ENCODE measurements around the gene SYTL4.

SYTL4 gene

DNA sequence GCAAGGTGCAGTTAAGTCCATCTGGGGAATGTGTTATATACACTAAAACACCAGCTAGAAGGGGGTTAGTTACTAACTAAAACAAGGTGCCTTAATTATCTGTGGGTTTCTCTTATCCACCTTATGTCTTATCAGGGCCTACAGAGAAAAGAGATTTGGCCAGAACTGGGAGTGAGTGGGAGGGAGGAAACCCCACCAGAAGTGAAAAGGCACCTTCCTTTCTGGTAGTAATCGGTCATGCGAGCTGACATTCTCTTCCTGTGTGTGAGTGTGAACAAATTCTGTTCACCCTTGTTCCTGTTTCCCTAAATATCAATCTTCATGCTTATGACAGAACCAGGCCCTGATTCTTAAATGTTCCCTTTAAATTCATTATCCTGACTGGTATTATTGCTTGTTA is 44.4 kb downstream of the SYTL4 start:
- DNase-seq = no peak

DNA sequence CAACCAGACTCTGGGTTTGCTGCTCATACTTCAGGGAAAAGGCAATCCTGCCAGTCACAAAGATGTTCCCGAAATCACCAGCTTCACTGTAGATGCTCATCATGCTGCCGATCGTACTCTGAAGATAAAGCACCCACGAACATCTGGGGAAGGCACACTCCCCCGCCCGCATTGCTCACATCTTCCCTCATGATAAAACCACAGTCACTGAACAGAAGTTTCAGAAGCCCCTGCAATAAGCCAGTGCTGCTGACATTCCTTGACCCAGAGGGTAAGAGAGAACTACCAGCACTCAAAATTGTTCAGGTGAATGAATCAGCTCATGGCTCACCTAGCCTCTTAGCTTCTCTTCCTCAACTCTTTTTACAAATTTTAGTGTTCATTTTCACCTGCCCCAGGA is 44.8 kb downstream of the SYTL4 start:
- no peak for DNase-seq

DNA sequence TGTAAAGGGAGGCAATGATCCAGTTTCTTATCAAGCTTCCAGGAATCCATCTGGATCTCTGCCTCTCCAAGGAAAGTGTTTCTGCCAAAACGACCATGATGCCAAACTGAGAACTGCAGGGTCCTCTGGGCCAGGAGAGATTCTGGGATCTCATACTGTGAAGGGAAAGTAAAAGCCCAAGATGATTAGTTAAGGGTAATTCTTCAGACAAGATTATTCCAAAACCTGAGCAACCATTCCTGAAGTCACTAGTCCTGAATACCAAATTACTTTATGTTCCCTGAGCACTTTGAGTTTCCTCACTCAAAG is 46.0 kb downstream of the SYTL4 start:
- no peak for DNase-seq

DNA sequence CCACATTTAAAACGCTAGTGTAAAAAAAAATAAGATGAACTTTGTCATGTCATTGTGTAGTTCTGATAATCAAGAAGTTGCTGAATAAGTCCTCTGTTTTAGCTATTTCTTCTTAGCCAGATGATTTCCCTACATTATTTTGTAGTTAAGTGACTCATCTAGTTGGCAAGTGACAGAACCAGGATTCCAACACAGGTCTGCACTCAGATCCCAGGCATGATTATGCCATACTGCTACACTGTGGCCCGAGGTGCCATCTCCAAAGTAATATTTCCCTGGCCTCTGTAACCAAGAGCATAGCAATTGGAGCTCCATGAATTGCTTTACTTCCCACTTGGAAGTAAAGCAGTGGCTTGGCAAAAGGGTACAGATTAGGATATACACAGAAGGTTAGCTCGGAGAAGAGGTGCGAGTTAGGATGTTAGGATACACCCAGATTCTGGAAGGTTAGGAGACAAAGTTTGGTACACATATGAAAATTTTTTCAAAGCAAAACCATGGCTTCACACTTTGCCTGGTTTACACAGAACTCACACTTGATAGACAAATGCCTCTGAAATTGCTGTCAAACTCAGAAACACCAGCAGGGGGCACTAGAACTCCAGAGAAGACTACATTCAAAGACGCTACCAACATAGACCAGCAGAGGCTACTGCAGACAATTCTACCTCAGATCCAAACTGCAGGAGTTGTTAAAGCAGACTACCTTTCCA is 46.5 kb downstream of the SYTL4 start:
- DNase-seq = peak; percentile 74

DNA sequence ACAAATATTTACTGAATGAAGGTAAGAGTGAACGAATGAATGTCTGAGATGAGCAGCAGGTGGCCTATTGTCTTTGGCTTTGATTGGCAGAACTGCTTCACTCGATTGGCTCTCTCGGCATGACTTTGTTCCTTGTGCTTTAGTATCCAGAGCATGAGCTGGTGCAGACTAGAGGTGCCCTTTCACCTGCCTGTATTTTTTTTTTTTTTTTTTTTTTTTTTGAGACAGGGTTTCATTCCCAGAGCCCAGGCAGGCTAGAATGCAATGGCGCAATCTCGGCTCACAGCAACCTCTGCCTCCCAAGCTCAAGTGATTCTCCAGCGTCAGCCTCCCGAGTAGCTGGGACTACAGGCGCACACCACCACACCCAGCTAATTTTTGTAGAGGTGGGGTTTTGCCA is 49.0 kb downstream of the SYTL4 start:
- DNase-seq = no peak

DNA sequence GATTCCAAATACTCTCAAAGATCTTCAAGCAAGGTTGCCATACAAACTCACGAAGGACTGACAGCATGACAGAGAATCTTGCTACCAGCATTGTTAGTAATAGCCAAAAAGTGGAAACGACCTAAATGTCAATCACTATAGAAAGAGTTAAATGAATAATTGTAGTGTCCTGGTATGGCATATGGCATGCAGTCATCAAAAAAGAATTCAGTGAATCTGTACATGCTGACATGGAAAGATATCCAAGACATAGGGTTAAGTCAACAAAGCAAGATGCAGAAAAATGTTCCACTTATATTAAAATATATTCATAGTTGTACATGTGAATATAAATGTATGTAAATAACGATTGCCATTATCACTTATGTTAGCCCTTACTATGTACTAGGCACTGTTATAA is 50.3 kb downstream of the SYTL4 start:
- DNase-seq = no peak

DNA sequence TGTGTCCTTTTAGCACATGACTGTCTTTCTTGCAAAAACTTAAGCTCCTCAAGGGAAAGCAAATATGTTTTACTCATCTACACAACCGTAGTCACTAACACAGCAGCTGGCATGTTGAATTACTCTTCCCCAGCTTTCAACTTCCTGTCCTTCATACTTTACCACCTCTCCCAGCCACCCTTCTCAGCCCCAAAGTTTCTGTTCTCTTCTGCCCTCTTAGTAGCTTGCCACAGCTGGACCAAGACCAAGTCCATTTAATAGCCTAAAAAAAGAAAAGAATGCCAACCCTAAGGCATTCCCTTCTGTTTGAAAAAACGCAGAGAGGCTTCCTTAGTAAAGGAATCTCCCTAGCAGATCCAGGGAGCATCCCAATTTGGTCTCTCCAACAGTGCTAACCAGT is 51.2 kb downstream of the SYTL4 start:
- no peak for DNase-seq

DNA sequence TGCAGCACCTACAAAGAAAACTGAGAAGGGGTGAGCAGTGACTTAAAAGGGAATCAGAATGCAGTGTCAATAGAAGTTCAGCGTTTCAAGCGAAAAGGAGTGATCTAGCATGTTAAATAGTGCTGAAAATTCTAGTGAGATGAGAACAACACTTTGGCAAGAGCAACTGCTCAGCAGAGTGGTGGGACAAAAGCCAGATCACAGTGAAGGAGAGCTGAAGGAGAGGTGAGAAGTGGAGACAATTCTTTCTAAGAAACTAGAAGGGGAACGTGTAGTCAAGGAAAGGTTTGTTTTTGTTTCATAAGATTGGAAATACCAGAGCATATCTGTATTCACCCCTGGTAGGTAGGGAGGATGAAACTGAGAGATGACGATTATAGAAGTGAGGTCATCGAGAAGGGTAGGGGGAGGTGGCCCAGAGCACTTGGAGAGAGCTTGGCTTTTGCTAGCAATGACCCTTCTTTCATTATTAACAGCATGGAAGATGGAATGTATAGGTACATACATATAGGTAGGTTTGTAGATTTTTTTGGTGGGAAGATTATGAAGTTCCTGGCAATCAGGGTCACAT is 54.2 kb downstream of the SYTL4 start:
- DNase-seq = no peak

DNA sequence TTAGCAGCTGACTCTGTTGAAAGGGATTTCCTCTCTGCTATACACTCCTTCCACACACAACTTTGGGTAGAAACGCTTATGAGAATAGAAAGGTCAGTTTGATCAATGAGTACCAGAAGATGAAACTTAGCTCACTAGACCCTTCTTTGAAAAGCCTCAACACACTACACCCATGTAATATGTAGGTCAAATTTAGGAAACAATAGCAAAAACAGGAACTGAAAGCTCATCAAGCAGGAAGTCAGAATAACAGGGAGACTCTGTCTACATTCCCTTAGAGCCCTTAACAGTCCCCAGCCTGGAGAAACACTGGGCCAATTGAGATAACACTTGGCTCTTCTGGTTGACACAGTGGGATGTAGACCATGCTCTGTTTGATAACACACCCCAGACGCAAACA is 57.2 kb downstream of the SYTL4 start:
- no peak for DNase-seq

DNA sequence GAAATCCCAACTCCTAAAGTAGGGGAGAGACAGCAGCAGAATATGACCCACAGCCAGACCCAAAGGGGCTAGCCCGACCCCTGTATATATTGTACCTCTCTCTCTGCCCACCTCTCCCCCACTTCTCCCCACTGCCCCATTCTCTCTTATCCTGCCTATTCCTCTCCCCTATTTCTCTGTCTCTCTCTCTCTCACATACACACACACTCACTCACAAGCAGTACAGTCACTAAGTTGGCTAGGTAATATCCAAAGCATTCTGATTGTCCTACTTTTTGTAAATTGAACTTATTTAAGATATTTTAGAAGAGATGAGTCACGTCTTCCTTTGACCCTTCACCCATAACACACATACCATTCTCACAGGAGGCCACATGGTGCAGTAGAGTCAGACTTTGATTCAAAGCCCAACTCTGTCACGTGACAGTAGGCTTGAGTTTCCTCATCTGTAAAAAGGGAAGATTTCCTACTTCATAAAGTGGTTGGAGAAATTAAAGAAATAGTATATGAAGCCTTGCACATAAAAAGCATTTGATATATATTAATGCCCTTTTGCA is 58.4 kb downstream of the SYTL4 start:
- no peak for DNase-seq

DNA sequence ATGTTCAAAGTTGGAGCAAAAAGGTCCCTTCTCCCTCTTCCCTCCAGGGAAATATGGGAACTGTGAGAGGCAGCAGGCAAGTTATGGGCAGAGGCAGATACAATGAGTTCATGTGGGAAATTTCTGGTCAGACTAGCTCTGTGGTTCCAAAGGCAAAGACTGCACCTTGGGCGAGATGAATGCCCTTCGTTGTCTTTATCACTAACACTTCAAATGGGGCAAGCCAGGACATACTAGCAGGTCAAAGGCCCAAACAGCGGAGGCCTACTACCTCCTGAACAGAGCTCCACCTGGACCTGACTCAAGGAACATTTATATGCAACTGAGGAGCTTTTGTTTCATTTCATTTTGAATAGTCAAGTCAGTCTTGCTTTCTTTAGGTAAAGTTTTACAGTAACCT is 59.0 kb downstream of the SYTL4 start:
- DNase-seq = no peak

DNA sequence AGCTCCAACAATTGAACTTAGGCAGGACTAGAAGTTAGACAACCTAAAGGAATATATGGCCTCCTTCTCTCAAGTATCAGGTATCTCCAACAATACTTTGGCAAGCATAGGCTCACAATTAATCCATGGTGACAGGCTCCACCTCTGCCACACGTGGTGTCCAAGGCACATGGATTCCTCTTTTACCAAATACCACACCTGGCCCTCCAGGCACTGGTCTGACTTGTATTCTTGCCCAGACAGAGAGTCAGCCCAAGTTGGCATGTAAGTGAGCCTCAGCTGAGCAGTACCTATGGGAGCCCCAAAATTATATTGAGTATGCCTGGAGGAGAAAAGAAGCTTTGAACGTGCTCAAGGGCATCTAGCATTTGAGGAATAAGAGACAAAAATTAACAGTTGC is 68.3 kb downstream of the SYTL4 start:
- no peak for DNase-seq

DNA sequence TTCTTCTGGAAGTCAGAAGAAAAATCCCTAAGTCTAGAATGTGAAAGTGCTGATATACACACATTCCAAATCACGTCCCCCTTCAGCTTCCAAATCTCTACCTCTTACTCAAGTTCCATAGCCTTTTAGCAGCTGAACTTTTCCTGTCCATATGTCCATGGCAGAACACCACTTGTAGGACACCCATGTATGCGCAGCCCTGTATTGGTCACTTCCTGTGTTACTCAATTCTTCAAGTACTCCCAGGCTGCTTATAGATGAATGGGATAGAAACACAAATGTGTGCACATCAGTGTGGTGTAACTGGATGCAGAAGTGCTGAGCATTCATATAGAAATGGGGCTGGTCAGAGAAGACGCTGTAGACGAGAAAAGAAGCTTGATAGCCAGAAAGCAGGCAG is 69.1 kb downstream of the SYTL4 start:
- DNase-seq = no peak

DNA sequence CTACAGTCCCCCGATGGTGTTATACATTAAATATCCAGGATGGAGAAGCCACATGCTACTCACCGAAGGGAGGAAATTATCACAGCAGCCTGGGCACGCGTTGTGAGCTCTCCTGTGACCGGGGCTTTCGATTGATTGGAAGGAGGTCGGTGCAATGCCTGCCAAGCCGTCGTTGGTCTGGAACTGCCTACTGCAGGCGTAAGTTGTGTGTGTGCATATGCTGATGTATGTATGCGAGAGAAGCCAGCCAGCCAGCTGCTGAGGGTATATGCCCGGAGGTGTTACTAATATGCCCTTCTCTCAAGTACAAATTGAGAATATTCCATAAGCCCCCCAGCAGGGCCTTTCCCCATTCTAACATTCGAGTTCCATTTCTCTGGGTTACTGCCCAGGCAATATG is 69.8 kb downstream of the SYTL4 start:
- DNase-seq = no peak

DNA sequence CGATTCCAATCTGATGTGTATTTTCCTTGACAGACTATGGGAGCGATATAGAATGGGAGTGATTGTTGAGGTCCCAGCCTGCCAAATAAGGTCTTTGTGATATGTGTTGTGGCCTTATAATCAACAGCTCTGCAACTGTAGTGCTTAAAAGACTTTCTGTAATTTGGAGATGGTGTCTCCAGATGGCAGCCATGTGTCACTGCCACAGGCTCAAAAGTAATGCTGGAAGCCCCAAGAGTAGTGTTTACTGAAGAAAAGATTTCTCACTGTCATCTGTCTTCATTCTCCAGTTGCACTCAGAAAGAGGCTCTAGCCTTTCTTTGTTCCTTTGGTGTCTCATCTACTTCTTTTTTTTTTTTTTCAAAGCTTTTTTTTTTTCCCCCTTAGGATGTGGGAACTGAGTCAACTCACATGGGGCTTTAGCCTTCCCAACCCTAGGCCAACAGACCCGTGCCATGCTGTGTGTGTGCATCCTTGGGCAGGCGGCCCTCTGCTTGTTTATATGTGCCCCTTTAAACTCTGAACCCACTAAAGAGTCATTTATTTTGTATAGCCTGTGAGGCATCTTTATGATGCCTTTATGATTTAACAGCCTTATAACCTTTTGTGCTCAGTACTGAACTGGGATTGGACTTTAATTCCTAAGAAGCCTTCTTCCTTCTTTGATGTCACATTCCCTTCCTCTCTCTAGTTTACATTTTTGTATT is 72.3 kb downstream of the SYTL4 start:
- no peak for DNase-seq

DNA sequence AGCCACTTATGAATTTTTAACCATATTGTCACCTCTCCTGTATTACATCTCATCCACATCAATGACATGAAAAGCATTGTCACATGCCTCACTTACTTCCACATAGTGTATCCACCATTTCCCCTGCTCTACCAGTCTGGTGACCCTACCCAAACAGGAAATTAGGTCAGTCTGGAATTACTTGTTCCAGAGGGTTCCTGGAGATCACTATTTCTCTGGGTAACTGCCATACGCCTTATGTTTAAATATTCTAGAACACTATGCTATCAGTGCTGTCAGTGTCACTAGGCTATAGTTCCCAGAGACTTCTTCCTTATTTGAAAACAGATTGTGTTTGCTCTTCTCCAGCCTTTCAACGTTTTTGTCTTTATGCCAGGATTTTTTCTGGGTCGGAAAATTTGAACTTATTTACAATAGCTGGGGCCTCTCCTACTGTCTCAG is 73.0 kb downstream of the SYTL4 start:
- DNase-seq = no peak

DNA sequence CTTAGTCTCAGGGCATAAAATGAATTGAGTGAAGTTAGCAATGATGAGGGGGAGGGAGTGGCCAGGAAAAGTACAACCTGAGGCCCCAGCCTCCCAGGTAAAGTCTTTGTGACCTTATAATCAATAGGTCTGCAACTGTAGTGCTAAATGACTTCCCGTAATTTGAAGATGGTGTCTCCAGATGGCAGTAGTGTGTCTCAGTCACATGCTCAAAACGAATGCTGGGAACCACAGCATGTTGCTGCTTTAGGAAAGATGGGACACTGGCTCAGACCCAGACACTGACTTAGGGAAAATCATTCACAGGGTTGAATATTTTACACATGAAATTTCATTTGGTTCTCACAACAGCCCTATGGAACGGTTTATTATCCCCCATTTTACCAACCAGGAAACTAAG is 77.7 kb downstream of the SYTL4 start:
- no peak for DNase-seq

DNA sequence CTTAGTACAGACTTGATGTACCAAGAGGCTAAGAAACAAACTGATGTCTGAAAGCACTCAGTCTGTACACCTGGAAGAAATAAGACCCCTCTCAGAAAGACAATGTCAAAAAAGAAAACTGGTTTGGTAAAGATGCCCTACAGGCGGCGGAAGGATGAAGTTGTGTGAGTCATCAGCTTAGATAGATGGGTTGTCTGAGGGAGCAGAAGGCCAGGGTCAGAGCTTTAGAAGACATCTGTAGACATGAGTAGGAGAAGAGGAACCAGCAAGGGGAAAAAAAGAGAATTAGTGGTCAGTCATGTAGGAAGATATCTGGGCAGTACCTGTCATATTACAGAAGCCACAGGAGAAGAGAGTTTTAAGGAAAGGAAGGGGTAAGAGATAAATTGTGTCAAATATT is 79.7 kb downstream of the SYTL4 start:
- no peak for DNase-seq

DNA sequence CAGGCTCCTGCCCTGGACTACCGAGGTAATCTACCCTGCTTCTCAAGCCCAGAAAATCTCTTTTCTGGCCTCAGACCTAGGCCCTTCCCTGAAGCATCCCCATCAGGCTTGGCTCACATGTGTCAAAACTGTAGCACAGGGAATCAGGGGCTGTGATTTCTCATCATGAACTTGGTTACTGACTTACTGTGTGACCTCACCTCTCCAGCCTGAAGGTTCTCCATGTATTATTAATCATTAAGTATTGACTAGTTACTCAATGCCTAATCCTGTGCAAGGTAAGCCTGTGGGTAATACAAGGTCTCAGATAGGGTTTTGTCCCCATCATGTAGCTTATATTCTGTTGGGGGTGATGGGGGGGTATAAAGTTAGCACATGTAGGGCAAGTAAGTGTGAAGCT is 81.1 kb downstream of the SYTL4 start:
- no peak for DNase-seq

DNA sequence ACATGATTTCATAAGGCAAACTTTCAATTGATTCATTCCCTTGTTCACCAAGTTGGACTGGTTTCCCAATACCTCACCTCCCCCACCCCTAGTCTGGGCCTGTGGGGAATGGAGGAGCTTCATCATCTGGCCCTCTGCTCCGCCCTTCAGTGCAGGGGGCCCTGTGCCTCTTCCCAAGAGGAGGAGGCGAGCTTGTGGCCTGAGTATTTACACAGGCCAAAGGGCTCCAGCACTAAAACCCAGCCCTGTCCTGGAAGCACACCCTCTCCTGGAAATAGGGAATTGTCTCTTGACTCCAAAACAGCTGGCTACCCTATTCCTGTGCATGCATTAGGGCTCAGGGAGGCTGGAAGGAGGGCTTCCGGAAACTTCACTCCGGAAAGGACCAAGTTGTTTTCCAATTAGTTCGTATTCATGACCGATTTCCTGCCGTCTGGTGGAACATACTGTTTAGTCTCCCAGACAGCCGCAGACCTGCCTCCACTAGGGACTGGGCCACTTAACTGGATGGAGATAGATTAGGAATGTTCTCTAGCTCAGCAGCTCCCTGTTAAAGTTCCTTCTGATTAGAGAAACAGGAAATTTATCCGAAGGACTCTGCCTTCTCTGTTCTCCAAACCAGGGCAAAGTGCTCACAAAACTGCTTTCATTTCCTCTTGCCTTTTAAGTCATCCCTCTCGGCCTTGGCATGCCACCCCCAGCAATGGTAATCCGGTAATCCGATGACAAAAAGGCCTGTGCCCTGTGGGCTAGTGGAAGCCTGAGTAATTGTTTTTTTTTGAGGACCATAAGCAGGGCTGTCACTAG is 82.2 kb downstream of the SYTL4 start:
- no peak for DNase-seq

DNA sequence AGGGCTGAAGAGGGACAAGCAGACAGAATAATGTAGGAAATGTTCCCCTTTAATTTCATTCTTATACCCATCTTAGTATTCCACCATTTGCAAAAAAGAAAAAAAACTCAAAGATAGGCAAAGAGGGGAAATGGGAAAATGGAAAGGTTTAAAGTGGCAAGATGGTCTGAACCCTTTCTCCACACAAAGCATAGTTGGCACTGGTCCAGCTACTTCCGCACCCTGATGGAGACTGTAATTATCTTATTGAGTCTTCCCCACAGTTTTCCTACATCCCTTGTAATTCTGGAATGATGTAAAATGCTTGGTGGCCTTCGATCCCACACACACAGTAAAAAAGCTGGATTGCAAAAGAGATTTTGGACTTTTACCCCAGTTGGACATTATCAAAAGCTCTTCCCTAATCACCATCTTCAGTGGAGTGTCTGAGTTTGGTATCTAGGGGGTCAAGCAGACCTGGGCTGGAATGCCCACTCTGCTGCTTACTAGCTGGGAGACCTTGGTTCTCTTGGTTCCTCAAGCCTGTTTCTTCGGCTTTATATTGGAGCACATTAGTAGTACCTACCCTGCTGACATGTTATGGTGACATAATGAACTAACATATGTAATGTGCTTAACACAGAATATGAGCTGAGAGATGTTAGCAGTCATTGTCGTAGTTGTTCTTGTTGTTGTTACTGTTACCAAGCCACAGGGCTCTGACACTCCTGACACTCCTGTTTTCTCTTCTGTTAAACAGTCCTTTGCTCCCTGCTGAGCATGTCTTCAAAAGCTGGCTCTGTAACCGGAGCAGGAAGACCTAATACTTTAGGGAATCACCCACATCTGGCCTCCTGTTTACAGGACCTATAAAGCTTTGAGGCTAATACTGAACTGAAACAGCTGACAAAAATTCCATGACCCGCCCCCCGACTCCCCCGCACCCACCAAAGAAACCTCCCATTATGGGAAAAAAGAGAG is 83.2 kb downstream of the SYTL4 start:
- DNase-seq = no peak

DNA sequence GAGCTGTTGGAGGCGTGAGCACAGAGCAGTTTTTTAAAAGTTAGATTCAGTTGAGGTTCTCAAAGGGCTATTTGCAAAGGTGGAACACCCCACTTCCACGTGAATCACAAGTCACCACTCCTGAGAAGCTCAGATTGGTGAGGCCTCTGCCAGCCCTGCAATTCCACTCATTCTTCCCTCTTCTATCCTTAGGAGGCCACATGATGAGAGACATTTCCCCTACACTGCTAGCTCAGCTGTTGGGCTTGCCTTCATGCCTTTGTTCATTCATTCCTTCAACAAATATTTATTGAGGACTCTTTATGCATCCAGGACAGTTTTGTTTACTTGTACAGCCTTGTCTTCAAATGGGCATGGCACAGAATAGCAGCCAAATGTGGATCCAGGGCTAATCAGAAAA is 84.2 kb downstream of the SYTL4 start:
- DNase-seq = no peak

Data from stimulated activated CD4-positive, alpha-beta T cell treated with anti-CD3 and anti-CD28 coated beads, Interleukin-4, amount 100 ng/mL, for 24 hours (primary cell).